Activated CD8-positive, alpha-beta memory T cell treated with anti-CD3 and anti-CD28 coated beads for 4 hours (primary cell): ENCODE measurements around the gene MRPS6.

Experiments used
- DNase-seq, 2 donors: peaks; one replicate each; pipeline ENCODE4 v3.0.0-alpha.2; 2020; ENCODE audit warnings: low read depth in 2 of 2

MRPS6 gene

GRCh38 chr21:34073032-34073748 lies at the start of gene MRPS6, which contains the start of gene SLC5A3:
Gene MRPS6 (plus strand): TSS chr21:34073578. CDS start chr21:34073701, 123 bp downstream.
Gene SLC5A3 (plus strand): TSS chr21:34073578. CDS start chr21:34095199, 21,621 bp downstream.
- peak in 1 of 2 donors; percentile 58 for DNase-seq

- no peak for DNase-seq
These were observed 49.5 kb upstream of the MRPS6 start for GRCh38 chr21:34023691-34024373.

- DNase-seq = no peak
These were observed 49.0 kb upstream of the MRPS6 start for GRCh38 chr21:34024374-34024693.

GRCh38 chr21:34027721-34028461 lies 45.5 kb upstream of the MRPS6 start:
- DNase-seq = no peak

GRCh38 chr21:34029743-34030528 lies 43.4 kb upstream of the MRPS6 start:
- peak; percentile 4 to 23 for DNase-seq

GRCh38 chr21:34031835-34032370 lies 41.5 kb upstream of the MRPS6 start:
- no peak for DNase-seq

GRCh38 chr21:34034369-34035014 lies 38.9 kb upstream of the MRPS6 start:
- no peak for DNase-seq

GRCh38 chr21:34035619-34036354 lies 37.6 kb upstream of the MRPS6 start:
- DNase-seq = no peak

- DNase-seq = no peak
These were observed 36.2 kb upstream of the MRPS6 start for GRCh38 chr21:34037009-34037795.

- DNase-seq = no peak
These were observed 33.5 kb upstream of the MRPS6 start for GRCh38 chr21:34039678-34040382.

- no peak for DNase-seq
These were observed 30.6 kb upstream of the MRPS6 start for GRCh38 chr21:34042735-34043134.

GRCh38 chr21:34043333-34043732 lies 30.0 kb upstream of the MRPS6 start:
- DNase-seq = no peak

- no peak for DNase-seq
These were observed 26.5 kb upstream of the MRPS6 start for GRCh38 chr21:34046917-34047316.

GRCh38 chr21:34047835-34048234 lies 25.5 kb upstream of the MRPS6 start:
- DNase-seq = no peak

- no peak for DNase-seq
These were observed 21.2 kb upstream of the MRPS6 start for GRCh38 chr21:34052171-34052570.

- DNase-seq = no peak
These were observed 19.1 kb upstream of the MRPS6 start for GRCh38 chr21:34054259-34054658.

GRCh38 chr21:34055615-34056014 lies 17.8 kb upstream of the MRPS6 start:
- DNase-seq = no peak

- DNase-seq = no peak
These were observed 11.4 kb upstream of the MRPS6 start for GRCh38 chr21:34061983-34062382.

GRCh38 chr21:34065027-34065426 lies 8.4 kb upstream of the MRPS6 start:
- no peak for DNase-seq
